DND-41 (cell line): ENCODE results near the gene CEACAM19.

Source experiments
- CTCF ChIP-seq: IDR thresholded peaks from 2 replicates; pipeline ENCODE4 v1.5.1; 2012; ENCODE audit warnings: borderline replicate concordance, low read length, moderate library complexity, mild to moderate bottlenecking; ENCODE audit not compliant: poor library complexity, severe bottlenecking; ENCODE audit errors: extremely low read depth
- EZH2 ChIP-seq: IDR thresholded peaks from 3 replicates; pipeline ENCODE4 v1.6.1; 2012; ENCODE audit warnings: borderline replicate concordance, low read depth, mild to moderate bottlenecking, moderate library complexity, low read length, inconsistent platforms; ENCODE audit not compliant: severe bottlenecking

- TF ChIP-seq CTCF: no peak
- TF ChIP-seq EZH2: no peak
These were observed 49.7 kb downstream of the CEACAM19 start for GRCh38 chr19:44720945-44721344.
